ENCODE data around the gene KLHL2.
A peak's percentile ranks its signal among the peaks of the same experiment; 100 is the strongest.
"Not testable (repeated sequence)": the region's sequence is repeated elsewhere in the genome, so short reads cannot be mapped to it uniquely, and the experiment has no call there.

Gene KLHL2

DNA sequence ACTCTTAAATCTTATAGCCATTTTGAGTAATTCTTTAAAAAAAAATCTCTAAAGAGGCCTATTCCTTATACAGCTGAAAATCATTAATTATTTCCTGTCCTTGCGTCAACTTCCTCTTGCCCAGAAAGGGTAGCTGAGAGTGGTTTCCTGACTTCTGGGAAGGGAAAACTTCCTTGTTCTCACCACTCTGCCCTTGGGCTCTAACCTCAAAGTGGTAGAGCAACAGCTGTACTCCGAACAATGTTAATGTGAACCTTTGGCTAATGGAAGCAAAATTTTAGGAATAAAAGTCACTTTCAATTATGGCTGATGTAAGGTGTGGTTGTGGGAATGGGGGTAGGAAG is 15.3 kb downstream of the KLHL2 start:
- H3K4me3 ChIP-seq (ENCODE audit: low read depth, low read length): no peak overlapping the region
- TF ChIP-seq, protein P1, sequence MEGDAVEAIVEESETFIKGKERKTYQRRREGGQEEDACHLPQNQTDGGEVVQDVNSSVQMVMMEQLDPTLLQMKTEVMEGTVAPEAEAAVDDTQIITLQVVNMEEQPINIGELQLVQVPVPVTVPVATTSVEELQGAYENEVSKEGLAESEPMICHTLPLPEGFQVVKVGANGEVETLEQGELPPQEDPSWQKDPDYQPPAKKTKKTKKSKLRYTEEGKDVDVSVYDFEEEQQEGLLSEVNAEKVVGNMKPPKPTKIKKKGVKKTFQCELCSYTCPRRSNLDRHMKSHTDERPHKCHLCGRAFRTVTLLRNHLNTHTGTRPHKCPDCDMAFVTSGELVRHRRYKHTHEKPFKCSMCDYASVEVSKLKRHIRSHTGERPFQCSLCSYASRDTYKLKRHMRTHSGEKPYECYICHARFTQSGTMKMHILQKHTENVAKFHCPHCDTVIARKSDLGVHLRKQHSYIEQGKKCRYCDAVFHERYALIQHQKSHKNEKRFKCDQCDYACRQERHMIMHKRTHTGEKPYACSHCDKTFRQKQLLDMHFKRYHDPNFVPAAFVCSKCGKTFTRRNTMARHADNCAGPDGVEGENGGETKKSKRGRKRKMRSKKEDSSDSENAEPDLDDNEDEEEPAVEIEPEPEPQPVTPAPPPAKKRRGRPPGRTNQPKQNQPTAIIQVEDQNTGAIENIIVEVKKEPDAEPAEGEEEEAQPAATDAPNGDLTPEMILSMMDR (conservative IDR thresholded peaks at IDR 0.05; ENCODE audit: low read depth, low read length): no peak
- no peak for DNase-seq (ENCODE audit: low read depth)

DNA sequence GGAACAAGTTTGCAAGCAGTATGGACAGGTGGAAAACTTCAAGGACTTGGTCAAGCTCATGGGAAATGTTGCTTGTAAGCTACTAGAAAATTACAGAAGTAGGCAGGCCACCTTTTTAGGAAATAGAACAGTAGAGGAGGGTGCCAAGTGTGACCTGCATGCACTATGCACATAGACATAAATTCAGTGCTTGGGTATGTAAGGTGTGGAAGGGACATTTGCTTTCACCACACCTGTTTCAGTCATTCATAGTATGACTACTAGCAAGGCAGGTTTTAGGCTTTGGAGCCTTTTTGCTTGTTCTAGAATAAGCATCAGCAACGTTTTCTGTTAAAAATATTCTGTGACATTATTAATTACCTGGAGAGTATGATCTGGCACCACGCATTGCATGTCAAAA is 20.0 kb downstream of the KLHL2 start:
- not testable (repeated sequence) for DNase-seq (ENCODE audit: low read depth); H3K4me3 ChIP-seq (ENCODE audit: low read depth, low read length)

DNA sequence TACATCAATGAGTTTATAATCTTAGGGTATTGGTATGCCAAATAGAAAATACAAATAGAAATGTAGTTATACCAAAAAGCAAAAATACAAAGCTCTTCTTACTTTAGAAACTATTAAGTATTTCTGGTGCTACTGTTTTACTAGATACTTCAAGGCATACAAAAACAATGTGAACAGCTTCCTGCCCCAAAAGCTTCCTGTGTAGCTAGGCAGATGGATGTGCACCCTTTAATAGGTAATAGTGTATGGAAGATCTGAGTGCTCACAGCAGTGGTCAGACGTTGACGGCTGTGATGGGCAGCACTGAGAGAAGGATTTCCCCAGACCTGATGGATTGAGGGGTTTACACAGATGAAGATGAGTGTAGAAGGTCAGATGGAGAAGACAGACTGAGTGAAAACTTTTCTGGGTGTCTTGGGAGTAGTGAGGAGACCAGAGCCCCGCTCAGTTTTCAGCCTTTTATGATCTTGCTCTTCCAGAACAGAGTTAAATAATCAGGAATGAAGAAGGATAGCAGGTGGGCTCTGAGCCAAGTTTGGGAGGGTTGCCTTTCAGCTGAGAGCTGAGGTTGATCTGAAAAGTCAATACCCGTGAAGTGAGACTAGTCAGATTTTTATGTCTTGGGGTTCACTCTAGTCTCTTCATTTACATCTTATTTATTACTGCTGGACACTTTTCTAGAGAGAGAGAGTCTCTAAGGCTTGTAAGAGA is 22.3 kb downstream of the KLHL2 start:
- DNase-seq (ENCODE audit: low read depth); H3K4me3 ChIP-seq (ENCODE audit: low read depth, low read length): not testable (repeated sequence)

DNA sequence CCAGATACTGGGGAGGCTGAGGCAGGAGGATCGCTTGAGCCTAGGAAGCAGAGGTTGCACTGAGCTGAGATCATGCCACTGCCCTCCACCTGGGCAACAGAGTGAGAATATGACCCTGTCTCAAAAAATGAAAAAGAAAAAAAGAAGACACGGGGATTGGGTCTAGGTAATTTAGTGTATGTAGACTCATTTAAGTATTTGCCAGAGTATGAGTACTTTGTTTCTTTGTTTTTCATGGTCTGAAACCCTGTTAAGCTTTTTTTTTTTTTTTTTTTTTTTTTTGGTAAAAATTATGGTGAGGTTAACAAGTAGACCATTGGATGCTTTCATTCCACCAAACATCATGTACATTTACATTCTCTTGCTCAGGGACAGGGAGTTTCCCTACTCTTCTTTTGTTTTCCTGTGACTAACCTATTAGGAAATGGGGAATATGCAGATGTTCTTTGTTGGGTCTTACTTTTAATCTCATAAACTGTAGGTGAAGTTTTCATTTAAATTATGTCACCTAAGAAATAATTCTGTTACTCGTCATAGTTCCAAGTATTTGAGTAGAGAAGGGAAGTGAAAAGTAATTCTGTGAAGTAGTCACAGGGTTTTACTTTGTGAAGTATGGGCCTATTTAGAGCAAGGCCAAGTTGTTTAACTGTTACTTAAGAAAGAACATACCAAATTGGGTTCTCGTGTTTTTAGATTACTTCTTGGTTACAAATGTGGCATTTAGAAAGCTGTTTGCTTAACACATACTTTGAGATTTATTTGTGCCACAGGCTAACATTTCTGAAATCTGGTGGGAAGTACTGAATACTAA is 25.5 kb downstream of the KLHL2 start:
- H3K4me3 ChIP-seq (ENCODE audit: low read depth, low read length): not testable (repeated sequence)

DNA sequence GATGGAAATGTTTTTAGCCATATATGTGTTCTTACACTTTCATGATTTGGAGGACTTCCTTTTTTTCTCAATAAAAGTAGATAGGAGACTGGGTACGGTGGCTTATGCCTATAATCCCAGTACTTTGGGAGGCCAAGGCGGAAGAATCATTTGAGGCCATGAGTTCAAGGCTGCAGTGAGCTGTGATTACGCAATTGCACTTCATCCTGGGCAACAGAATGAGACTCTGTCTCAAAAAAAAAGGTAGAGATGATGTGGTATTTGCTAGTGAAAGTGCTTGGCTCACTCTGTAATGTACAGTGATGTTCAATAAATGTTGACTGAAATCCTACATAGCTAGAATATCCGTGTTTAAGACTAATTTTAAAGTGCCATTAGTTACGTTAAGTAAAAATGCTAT is 27.4 kb downstream of the KLHL2 start:
- TF ChIP-seq, protein P1 (conservative IDR thresholded peaks at IDR 0.05; ENCODE audit: low read depth, low read length): no peak

More for the DNA sequence above, 25.5 kb downstream of the KLHL2 start:
- DNase-seq (ENCODE audit: low read depth): not testable (repeated sequence)

DNA sequence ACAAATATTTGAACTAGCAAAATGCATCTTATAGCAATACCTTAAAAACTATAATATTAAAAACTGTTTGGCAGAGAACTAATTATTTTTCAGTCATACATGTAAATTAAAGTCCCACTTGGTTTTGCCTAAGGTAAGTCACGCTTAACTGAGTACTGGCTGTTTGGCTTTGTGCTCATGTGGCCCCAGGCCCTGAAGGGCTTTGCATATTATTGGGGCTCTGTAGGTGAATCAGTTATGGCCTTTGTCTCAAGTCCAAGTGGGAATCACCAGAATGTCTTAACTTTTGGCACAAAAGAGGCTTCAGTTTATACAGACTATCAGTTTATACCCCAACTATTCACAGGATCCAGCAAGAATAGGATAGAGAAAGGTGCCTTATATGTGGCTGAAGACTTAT is 29.5 kb downstream of the KLHL2 start:
- not testable (repeated sequence) for H3K4me3 ChIP-seq (ENCODE audit: low read depth, low read length); DNase-seq (ENCODE audit: low read depth)

More for the DNA sequence above, 27.4 kb downstream of the KLHL2 start:
- H3K4me3 ChIP-seq (ENCODE audit: low read depth, low read length): no peak overlapping the region
- no peak for DNase-seq (ENCODE audit: low read depth)

DNA sequence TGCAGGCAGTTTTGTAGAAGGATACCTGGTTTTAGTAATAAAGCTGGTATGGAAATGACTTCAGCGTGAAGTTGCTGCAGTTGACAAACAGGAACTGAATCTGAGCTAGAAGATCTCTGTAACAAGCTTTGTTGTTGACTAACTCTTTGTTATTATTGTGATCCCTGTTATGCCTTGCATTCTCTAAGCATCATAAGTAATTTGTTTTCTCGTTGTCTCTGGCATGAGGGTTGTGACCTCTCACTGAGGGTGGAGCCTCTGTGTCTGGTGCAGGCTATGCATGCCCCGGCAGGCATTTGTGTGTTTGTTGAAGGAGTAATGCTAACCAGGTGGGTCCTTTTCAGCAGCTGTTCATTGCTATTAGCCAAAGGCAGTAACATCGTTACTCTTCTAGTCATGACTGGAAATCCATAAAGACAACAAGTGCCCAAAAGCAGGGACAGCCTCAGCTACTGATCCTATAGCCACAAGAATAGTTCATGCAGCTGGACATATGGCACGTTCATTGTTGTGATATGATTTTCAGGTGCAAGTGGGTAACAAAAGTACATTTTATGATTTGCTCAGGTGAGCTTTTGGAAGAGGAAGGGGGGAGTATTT is 30.8 kb downstream of the KLHL2 start:
- not testable (repeated sequence) for DNase-seq (ENCODE audit: low read depth); H3K4me3 ChIP-seq (ENCODE audit: low read depth, low read length)

DNA sequence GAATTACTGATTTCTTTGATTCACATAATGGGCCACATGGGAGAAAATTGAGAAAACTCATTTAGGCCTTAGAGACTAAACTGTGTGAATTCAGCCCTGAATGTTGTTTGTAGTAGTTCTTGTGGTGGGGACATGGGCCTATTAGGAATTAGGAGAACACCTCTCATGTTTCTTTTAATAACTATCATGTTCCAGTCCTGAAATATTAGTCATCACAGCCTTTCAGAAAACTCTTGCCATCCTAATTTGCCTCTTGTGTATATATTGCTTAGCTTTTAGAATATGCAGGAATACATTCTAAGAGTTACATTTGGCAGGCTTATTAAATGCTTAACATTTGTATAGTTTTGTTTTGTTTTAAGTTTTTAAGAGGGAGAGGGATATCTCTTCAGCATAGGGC is 33.4 kb downstream of the KLHL2 start:
- not testable (repeated sequence) for H3K4me3 ChIP-seq (ENCODE audit: low read depth, low read length)
- peak; percentile 28 for DNase-seq (ENCODE audit: low read depth)

DNA sequence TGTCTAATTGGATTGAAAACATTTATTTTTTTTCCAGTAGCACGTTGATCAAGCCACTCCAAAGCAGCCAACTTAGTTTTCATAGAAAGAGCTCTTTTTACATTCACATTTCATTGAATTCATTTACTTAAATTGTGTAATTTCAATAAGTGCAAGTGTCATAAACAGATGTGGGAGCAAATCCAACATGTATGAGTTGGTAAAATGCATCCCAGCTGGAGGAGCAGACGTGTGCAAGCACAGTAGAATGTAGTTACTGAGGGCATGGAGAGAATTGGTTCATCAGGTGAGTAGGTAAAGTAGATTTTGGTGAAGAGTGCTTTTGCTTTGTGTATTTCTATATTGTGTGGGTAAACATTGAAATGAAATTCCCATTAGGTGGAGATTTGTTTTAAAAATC is 36.8 kb downstream of the KLHL2 start:
- H3K4me3 ChIP-seq (ENCODE audit: low read depth, low read length); DNase-seq (ENCODE audit: low read depth): not testable (repeated sequence)

DNA sequence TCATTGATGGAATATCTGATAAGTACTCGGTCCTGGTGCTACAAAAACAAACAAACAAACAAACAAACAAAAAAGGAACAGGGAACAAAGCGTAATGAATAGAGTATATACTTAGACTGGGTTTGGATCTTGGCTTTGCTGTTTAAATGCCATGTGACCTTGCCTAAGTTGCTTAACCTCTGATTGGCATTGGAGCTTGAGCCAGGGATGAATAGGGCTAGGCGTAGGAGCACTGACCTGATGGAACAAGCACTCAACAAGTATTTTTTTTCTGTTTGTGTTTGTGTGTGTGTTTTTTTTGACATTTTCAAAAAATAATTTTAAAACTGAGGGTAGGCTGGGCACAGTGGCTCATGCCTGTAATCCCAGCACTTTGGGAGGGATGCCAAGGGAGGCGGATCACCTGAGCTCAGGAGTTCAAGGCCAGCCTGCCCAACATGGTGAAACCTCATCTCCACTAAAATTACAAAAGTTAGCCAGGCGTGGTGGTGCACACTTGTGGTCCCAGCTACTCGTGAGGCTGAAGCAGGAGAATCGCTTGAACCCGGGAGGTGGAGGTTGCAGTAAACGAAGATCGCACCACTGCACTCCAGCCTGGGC is 37.3 kb downstream of the KLHL2 start:
- not testable (repeated sequence) for DNase-seq (ENCODE audit: low read depth); H3K4me3 ChIP-seq (ENCODE audit: low read depth, low read length)

DNA sequence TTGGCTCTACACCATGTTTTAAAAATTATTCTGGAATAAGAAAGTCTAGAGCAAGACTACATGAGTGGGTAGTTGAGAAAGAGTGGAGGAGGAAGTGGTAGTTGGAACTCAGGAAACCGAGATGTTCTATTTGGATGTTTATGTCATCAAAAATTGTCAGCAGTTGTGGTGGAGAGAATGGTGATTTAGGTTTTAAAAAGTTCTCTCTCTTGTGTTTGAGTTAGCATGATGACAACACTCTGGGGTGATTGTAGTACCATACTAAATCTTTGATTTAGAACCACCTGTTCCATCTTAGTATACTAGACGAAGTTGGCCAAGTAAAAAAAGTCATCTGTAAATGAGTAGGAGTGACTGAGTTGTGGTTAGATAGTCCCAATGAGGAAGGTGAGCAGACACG is 40.7 kb downstream of the KLHL2 start:
- DNase-seq (ENCODE audit: low read depth): no peak
- no peak overlapping the region for H3K4me3 ChIP-seq (ENCODE audit: low read depth, low read length)
- TF ChIP-seq, protein P1 (conservative IDR thresholded peaks at IDR 0.05; ENCODE audit: low read depth, low read length): no peak

DNA sequence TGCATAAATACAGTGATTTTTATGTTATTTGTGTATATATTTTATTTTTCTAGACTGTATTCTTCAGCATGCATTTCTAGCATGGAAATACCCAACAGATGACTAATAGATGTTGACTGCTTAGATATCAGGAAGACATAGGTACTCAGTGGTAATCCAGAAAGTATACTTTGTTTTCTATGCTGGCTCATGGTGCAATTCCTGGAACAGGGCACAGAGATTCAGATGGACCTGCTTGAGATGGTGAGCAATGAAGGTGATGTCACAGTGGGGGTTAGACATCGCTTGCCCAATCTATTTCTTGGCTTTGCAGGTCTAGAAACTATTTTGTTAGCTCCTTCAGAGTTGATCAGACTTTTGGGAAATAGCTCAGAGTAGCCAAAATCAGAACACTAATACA is 41.5 kb downstream of the KLHL2 start:
- DNase-seq (ENCODE audit: low read depth): peak; percentile 56
- not testable (repeated sequence) for H3K4me3 ChIP-seq (ENCODE audit: low read depth, low read length)

DNA sequence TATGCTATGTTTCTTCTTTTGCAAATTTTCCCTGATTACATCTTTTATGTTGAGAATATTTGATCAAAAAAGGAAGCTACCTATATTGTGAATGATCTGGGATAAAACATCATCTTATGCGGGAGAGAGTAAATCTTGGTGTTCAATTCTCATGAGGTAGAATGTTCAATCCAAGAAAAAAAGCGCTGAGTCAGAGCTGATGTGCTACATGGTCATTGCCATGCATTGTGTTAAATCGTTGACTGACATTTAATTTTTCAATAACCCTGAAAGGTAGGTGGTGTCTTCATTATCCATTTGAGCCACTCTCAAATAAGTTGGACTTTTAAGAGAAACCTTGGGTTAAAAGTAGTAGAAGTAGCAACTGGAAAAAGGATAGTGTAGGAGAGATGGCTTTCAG is 47.4 kb downstream of the KLHL2 start:
- DNase-seq (ENCODE audit: low read depth); H3K4me3 ChIP-seq (ENCODE audit: low read depth, low read length): not testable (repeated sequence)

DNA sequence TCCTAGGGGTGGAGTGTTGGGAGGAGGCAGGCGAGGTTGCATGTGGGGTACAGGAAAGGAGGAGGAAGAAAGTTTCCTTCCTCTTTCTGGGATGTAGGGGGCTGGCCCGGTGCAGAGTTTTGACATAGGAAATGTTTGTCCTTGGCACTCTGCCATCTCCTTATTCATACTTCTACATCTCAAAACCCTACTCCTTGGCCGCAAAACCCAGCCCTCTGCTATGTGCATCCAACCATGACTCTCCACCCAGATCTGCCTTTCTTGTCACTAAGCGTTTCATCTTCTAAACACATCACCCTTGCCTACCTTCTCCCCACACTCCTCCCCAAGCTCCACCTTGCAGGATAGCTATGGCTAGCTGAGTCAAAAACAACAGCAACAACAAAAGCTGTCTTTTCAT is 48.1 kb downstream of the KLHL2 start:
- not testable (repeated sequence) for H3K4me3 ChIP-seq (ENCODE audit: low read depth, low read length)
- peak; percentile 85 for DNase-seq (ENCODE audit: low read depth)

DNA sequence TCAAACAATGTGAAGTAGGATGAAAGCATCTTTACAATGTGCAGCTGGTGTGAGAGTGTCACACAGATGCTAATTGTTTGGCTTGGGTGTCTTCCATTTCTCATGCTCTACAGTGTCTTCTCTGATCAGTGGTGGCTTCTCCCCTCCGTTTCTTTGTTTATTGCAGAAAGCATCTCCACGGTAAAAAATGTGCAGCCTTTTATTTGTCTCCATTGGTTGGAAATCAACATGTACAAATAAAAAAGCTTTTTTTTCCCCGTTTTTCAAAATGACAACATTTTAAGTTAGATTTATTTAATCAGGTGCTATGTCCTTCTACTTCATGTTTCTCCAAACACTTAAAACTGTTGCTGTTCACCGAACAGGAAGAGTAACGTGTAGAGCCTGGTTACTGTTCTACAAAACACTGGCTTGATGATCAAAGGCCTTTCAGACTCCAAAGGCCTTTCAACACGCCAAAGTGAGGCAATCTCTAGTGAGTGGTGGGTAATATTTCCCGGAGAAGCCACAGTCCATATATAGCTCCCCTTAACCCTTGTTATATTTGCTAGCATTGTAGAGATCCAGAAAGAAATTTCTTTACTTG is 48.8 kb downstream of the KLHL2 start:
- not testable (repeated sequence) for H3K4me3 ChIP-seq (ENCODE audit: low read depth, low read length)
- peak; percentile 21 for DNase-seq (ENCODE audit: low read depth)
